Brain pericyte (primary cell): ENCODE results near the gene KXD1.
"Not testable (repeated sequence)": the region's sequence is repeated elsewhere in the genome, so short reads cannot be mapped to it uniquely, and the experiment has no call there.

Experiments used
- DNase-seq: peaks from one replicate; pipeline ENCODE4 v3.0.0-alpha.2; 2012; ENCODE audit warnings: low read depth, low spot score

KXD1 gene, protein sequence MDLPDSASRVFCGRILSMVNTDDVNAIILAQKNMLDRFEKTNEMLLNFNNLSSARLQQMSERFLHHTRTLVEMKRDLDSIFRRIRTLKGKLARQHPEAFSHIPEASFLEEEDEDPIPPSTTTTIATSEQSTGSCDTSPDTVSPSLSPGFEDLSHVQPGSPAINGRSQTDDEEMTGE

DNA sequence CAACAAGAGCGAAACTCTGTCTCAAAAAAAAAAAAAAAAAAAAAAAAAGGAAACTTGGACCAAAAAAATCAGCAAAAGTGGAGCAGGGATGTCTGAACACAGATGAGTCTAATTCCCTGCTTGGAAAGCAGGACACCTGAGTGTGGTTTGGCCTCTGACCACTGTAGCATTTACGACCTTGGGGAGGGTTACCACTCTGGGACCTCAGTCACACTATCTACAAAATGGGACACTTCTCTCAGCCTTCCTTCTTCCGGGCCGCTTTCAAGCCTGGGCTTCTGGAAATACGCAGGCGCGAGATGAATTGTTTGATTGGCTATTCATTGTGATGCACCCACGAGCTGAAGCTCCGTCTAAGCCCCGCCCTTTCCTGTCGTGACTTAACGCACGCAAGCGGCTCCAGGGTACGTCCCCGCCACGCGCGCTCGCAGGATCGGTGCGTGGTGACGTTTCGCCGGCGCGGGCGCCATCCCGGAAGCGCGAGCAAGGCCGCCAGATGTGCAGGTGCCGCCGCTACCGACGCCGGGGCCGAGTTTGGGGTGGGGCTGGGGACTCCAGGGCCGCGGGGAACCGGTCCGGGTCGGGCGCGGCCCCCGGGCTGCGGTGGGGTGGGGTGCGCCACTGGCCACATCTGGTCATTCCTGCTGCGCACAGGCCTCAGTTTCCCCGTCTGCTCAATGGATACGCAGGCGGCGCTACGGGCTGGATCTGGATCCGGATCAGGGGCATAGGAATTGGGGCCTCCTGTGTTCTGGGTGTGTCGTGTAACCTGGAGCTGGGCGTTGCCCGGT is at the start of gene KXD1:
Gene KXD1, plus strand, starts transcription at position 460 of the 791 bp plus-strand sequence. CDS start 4,187 bp downstream, outside the sequence.
- peak; percentile 90 for DNase-seq

DNA sequence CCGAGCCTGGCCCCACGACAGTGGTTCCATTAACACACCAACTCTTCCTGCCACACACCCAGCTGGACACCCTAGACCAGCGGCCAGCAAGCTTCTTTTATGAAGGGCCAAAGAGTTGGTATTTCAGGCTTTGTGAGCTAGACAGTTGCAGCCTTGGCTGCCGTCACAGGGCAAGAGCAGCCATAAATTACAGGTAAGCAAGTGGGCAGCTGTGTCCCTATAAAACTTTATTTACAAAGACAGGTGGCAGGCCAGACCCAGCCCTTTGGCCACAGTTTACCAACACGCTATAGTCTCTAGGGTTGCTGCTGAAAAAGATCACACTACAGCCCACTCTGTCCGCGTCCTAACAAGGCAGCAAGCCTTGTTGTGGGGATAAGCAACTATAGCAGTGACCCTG is 49.1 kb upstream of the KXD1 start:
- DNase-seq: no peak

DNA sequence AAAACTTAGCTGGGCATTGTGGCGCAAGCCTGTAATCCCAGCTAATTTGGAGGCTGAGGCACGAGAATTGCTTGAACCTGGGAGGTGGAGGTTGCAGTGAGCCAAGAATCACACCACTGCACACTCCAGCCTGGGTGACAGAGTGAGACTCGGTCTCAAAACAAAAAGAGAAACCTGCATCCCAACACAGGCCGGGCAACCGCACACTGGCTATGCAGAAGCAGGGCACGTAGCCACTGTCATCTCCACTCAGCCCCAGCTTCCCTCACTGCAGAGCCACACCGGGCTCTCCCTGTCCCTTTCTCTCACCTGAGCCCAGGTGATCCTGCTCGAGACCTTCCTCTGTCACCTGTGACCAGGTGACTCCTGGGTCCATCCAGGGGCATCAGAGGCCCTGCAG is 47.5 kb upstream of the KXD1 start:
- no peak for DNase-seq

DNA sequence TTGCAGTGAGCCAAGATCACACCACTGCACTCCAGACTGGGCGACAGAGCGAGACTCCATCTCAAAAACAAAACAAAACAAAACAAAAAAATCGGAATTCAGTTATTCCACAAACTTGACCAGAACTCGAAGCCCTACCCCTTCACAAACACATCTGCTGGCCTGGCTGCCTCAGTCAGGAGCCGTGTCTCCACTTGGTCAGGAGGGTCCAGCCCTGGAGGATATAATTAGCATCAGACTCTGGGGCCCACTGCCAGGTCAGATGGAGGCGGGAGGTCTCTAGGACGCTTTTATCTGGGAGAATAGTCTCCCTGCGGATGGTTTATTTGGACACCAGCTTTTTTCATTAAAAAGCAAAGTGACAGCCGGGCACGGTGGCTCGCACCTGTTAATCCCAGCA is 43.8 kb upstream of the KXD1 start:
- no peak for DNase-seq

DNA sequence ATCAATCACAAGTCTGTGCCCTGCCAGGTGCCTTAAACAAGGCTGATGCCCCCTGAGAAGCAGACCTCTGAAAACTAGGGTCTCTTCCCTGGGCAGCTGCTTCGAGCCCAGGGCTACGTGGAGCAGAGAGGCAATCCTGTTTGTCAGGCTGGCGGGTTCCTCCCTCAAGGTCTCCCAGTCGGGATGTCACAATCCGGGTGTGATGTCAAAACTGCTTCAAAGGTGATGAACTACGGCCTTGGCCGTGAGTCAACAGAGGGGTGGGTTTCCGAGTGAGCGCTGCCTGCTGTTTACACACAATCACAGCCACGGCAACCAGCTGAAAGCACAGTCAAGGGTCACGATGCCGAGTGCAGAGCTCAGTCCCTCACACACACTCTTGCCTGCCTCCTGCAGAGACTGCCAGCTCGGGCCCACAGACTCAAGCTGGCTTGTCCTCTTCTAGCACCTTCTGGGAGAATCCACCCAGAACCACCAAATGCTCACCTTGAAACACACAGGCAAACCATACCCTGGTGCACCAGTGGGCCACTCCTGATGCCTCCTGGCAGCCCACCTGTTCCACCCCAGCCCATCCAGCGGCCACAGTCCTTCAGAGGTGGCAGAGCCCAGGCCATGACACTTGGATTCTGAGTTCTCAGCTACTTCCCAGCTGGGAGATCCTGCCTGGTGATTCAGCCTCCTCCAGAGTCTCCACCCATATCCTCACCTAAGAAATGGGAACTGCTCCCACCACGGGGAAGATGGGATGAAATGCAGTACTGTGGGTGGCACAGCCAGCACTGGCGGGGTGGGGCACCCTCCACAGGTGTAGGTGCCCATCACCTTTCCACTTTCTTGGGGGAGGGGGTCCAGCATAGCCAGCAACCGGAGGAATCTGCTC is 42.6 kb upstream of the KXD1 start:
- DNase-seq: peak; percentile 80

DNA sequence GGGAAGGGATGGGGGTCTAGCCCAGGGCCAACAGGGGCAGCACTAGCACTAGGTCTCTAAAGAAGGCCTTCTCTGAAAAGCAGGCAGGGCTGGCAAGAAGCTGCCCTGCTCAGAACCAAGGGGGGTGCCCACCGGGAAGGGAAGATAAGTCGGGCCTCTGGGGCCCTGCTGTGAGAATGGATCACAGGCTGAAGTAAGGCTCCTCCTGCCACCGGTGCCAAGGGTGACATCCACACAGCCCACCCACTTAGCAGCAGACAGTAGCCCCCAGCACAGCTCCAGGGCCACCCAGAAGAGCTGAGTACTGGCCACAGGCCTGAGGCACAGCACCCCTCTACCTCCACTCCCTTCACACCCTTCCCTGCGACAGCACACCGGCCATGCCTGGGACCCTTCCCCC is 41.7 kb upstream of the KXD1 start:
- DNase-seq: no peak

DNA sequence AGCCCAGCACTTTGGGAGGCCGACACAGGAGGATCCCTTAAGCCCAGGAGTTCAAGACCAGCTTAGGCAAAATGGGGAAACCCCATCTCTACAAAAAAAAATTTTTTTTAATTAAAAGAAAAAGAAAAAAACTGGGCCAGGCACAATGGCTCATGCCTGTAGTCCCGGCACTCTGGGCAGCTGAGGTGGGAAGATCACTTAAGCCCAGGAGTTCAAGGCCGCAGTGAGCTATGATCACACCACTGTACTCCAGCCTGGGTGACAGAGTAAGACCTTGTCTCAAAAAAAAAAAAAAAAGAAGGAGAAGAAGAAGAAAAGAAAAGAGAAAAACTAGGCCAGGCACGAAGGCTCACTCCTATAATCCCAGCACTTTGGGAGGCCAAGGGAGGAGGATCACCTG is 40.1 kb upstream of the KXD1 start:
- no peak for DNase-seq

DNA sequence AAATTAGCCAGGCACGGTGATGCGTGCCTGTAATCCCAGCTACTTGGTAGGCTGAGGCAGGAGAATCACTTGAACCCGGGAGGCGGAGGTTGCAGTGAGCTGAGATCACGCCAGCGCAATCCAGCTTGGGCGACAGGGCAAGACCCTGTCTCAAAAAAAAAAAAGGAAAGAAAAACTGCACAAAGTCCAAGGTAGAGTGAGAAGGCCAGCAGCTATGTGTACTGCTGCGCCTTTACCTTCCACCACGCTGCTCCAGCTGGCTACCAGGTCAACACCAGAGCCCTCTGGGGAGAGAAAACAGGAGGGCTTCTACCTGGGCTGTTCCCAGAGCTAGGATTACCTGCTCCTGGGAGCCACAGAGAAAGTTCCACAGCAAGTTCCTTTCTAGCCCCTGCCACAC is 39.0 kb upstream of the KXD1 start:
- no peak for DNase-seq

DNA sequence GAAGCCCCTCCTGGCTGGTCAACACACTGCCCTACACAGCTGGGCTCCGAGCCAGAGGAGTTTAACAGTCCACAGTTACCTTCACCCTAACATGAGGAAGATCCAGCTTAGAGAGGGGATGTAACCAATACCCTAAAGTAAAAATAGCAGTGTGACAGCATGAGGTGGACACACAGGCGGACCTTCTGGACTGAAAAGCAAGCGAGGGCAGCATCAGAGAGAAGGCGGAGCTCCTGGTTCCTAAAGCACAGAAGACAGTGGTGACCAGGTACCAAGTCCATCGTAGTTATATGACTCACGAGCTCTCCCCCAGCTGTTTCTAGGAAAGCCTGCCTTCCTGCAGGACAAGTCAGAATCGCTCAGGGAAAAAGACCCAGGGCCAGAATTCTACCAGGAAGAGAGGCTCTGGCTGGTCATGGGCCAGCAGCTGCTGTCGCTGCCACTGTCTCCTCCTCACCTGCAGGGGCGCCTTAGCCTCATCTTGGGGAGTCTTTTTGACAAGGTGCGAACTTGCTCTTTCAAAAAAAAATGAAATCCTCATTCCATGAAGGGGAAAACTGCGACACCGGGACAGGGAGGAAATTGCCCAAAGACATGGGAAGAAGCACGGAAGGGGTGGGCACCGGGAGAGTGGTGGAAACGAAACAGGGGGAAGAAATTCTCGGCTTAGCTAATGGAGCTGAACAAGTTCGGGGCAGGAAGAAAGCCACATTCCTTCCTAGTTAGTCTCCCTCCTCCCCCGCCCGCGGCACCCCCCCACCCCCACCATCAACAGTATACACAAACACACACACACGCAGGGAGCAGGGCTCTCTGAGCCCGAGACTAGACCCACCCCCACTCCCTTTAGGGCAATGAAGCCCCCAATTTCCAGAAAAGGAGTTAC is 37.5 kb upstream of the KXD1 start:
- no peak for DNase-seq

DNA sequence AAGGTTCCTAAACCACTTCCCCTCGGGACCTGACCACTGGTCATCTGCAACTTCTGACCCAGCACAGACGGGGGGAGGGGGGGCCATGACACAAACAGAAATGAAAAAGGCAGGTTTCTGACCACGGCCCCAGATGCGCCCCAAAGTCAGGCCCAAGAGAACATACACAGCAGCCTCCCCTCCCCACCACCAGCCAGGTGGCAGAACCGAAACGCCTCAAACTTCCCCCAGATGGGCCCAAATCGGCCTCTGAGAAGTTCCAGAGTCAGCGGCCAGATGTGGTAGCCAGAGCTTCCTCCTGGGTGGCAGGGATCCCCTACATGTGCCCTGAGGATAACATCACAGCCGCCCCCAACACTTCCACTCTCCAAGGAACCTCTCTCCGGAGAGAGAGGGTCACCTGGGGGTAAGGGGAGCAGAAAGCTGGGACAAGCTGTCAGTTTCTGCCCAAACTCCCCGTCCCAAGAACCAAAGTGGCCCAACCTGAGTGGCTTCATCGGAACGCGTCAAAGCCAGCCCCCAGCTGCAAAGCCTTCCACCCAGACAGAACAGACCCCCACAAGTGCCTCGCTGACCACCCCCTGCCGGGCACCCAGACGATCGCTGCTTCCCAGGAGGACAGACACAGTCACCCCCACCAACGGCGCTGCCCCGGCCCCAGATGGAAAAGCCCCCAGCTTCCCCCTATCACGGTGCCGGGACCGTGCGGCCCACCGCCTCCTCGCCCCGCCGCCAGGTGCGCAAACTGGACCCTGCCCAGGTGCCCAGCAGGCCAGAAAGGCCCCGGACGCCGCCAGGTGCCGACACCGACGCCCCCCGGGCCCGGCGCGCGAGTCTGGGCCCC is 36.6 kb upstream of the KXD1 start:
- DNase-seq: no peak

DNA sequence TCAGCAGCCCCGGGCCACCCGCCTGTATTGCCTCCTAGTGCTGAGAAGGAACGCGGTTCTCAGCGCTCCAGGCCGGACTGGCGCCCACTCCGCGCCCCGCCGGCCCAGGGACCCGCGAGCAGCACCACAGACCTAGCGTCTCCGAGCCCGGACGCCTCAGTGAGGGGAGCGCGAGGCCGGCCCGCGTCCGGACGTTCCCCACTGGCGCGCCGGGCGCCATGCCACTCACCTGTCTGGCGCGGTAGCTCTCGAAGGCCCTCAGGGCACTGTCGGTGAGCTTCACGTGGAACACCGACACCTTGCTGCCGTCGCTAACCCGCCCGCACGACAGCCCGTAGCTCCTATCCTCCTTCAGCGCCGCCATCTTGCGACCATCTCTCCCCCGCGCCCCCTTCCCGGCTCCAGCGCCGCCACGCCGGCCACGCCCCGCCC is 36.0 kb upstream of the KXD1 start, which contains the start of gene ELL:
Gene ELL, minus strand, starts transcription at position 379 of the 432 bp plus-strand sequence. Its CDS starts 15 bp downstream, at position 364.
- no peak for DNase-seq

DNA sequence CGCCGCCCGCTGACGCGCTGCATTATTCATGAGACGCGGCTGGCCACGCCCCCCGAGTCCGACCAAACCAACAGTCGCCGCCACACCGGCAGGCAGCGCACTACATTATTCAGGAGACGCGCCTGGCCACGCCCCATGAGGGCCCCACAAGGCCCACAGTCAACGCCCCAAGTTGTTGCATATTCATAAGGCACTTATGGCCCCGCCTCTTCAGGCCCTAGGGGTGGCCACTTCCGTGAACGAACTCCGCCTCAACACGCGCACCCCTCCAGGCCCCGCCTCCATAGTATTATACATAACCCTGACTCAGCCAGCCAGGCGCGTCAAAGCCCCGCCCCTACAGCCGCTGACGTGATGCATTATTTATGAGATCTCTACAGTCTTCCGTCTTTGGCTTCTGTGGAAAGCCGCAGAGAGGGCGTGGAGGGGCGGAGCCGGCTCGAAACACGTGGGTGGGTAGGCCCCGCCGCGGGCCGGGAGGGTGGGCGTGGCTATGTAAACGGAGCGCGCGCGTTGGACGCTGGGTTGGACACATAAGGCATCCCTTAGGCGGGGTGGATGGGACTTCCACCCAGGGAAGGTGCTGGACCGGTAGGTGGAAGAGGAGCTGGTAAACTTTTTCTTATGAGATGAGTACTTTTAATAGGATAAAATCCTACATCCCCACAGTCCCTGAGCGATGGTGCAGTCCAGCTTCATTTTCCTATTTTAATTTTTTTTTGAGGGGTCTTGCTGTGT is 35.4 kb upstream of the KXD1 start:
- DNase-seq: peak; percentile 99

DNA sequence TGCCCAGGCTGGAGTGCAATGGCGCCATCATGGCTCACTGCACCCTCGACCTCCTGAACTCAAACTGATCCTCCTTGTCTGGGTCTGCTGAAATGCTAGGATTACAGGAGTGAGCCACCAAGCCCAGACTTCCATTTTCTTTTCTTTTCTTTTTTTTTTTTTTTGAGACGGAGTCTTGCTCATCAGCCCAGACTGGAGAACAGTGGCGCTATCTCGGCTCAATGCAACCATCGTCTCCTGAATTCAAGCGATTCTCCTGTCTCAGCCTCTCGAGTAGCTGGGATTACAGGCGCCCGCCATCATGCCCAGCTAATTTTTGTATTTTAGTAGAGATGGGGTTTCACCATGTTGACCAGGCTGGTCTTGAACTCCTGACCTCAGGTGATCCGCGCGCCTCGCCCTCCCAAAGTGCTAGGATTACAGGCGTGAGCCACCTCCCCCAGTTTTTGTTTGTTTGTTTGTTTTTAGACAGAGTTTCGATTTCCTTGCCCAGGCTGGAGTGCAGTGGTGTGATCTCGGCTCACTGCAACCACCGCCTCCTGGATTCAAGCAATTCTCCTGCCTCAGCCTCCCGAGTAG is 34.7 kb upstream of the KXD1 start:
- DNase-seq: not testable (repeated sequence)

DNA sequence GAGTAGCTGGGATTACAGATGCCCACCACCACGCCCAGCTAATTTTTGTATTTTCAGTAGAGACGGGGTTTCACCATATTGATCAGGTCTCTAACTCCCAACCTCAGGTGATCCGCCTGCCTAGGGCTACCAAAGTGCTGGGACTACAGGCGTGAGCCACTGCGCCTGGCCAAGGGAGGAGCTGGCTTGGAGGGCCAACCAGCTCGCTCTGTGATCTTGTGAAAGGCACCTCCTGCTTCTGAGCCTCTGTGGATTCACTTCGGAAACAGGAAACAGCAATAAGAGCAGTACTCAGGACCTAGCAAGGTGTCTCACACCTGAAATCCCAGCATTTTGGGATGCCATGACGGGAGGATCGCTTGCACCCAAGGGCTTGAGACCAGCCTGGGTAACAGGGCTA is 33.8 kb upstream of the KXD1 start:
- DNase-seq: no peak

DNA sequence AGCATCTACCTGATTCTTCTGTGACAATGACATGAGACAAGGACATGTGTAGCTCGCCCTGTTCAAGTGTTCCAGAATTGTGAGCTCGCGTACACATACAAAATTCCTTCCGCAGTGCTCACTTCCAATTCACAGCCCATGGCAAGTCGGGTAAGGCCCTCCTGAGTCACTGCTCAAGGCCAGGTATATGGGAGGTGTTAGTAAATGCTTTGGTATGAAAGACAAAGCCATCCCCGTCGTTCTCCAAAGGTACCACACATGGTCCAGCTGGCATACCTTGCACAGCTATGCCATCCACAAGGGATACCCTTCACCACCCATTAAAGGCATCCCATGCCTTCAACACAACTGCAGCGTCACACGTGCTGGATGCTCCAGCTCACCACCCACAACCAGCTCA is 31.4 kb upstream of the KXD1 start:
- DNase-seq: no peak

DNA sequence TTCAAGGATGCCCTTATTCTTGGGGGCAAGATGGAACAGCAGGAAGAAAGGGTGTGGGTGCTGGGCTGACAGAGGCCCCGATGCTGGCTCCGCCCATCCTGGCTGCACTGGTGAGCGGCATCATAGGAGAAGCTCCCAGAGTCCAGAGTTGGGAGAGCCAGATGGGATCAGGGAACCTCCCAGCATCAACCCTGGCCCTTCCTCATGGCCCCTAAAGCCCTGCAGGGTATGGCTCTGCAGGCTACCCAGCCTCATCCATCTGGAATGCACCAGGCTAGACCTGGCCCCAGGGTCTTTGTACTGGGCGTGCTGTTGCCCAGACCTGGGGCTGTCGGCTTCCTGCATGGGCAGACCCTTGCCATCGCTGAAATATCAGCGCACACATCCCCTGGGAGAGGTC is 27.9 kb upstream of the KXD1 start:
- DNase-seq: no peak

DNA sequence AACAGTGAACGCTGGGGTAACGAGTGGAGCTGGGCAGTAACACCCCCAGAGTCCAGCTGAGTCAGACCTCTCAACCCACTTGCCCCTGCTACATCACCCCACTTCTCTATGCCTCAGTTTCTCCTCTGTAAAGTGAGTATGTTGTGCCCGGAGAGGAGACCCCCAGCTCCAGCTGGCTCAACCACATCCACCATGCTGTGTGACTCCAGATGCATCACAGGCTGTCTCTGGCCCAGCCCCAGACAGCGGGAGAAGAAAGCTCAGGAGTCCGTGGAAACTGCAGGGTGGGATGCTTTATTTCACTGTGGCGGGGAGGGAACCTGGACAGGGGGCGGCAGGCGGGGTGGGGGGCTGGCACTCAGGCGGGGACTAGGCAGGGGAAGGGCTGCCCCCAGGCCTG is 26.2 kb upstream of the KXD1 start:
- no peak for DNase-seq

DNA sequence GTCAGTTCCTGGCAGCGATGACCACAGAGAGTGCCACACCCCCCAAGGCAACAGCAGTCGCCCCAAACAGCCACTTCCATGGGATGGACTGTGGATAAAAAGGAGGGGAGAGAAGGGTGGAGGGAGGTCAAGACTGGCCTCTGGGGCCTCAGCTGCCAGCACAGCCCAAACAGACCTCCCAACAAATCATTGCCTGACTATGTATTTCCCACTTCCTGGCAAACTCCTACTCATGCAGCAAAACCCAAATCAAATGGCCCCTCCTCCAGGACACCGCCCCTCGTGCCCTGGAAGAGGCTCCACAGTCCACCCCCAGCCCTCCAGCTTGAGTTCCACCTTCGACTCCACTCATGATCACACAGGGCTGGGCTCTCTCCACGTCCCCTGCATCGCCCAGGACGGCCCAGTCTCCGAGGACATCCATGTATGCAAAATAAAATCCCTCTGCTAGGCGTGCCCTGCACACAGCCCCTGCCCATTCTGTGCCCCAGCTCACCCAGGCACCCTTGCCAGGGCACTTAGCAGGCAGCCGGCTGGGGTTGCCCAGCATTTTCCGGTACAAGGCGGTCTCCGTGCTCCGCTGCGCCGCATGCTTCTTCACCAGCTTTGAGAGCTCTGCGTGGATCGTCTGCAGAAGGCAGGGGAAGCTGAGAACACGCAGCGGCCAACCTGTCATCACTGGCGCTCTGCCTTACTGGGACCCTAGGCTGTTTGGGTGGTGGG is 25.3 kb upstream of the KXD1 start:
- no peak for DNase-seq

DNA sequence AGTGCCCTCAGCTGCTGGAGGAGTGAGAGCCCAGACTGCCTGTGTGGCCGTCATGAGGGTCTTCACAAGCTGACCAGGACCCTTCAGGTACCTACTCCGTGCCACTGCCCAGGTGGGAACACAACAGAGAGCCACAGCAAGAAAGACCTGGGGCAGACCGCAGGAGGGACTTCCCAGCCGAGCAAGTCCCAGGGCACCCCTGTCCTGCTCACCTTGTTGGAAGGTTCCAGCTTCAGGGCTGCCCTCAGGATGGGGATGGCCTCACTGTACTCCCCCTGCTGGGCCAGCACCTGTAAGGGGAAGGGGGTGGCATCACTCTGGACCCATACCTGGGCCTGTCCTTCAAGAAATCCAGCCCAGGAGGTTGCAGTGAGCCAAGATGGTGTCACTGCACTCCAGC is 24.6 kb upstream of the KXD1 start:
- DNase-seq: no peak
